Heart left ventricle (tissue), 13 donors: ENCODE measurements around the gene TNIP1.

Experiments used
- POLR2A ChIP-seq, 2 donors: fragments of 450-650 bp; IDR thresholded peaks; one replicate each; pipeline ENCODE4 v1.6.1; 2017; ENCODE audit warnings: antibody characterized with exemption in 2 of 2, mild to moderate bottlenecking in 2 of 2, moderate library complexity in 2 of 2
- TF ChIP-seq, protein P1 (sequence below), 12 donors: fragments of 200-600 bp; sonication (generic) in 4 of 12; IDR thresholded peaks; one replicate each; pipeline versions ENCODE4 v1.5.0 to v1.8.0; 2018 to 2022; ENCODE audit warnings: antibody characterized with exemption in 12 of 12, mild to moderate bottlenecking in 5 of 12
- donor health status: ischemic (EF 13 %, LVEDD 7.1; RV severe dilation, severe dysfunction).
- donor health status: DM: no; HTN: yes; CAD: no.
- donor health status: DM: no; HTN: no; CAD: no.
- donor health status: ischemic (EF 25% LVEDD 6.9; RV normal size, moderate dysfunction).
- donor health status: ischemic (EF 25% LVEDD 5.7; RV mildly dilated, moderate dysfunction).
- donor health status: ischemic (EF 35%, LVEDD 5.7; RV mildly dilated, moderate dysfunction).
- donor health status: nonischemic (EF 11% LVEDD 7.7; RV severe dilation, severe dysfunction).
- donor health status: DM: yes; HTN: yes; CAD: no.
- donor health status: PGD.
- donor health status: ischemic (EF 29% LVEDD 5.4; RV normal size, mild dysfunction).
- donor health status: nonischemic (EF 23%, LVEDD 6.1; RV moderate dilation, normal function).

DNA sequence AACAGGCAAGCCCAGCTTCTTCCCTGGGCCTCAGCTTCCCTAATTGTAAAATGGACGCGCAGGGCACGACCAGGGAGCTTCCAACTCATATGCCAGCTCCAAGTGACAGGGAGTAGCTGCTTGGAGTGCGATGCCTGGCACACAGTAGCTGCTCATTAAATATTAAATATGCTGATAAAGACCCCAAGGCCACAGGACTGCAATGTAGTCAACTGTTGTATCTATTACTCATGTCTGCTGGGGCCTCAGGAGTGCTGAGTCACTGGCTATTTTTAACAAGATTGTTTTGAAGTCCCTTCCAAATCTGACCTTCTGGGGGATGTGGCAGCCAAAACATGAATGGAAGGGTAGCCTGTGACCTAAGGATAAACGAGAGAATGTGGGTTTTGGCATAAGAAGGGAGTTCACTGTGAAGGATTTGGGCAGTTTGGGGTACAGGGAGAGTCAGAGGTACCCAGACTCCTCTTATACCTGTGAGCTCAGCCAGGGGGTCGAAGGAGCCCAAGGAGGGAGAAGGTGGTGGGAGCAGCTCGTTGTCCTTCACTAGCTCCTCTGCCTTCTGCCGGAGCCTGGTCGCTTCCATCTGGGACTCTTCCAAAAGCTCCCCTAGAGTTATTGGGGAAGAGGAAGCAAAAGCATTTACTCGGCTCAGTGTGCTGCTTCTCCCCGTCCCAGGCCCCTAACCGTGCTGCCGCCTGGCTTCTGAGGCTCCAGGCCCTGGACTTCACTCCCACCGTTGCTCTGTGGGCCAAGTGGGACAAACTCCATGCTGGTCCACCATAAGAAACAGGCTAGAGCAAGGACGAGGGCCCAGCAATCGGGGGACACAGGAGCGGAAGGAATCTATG lies 17.5 kb downstream of the TNIP1 start:
- TF ChIP-seq POLR2A (IDR thresholded peaks at IDR 0.05) = no peak
- TF ChIP-seq, protein P1, sequence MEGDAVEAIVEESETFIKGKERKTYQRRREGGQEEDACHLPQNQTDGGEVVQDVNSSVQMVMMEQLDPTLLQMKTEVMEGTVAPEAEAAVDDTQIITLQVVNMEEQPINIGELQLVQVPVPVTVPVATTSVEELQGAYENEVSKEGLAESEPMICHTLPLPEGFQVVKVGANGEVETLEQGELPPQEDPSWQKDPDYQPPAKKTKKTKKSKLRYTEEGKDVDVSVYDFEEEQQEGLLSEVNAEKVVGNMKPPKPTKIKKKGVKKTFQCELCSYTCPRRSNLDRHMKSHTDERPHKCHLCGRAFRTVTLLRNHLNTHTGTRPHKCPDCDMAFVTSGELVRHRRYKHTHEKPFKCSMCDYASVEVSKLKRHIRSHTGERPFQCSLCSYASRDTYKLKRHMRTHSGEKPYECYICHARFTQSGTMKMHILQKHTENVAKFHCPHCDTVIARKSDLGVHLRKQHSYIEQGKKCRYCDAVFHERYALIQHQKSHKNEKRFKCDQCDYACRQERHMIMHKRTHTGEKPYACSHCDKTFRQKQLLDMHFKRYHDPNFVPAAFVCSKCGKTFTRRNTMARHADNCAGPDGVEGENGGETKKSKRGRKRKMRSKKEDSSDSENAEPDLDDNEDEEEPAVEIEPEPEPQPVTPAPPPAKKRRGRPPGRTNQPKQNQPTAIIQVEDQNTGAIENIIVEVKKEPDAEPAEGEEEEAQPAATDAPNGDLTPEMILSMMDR (IDR thresholded peaks at IDR 0.05) = peak in 1 of 12 donors; percentile 12
